Mesothelial cell of epicardium (in vitro differentiated cells): ENCODE results near the gene SAMSN1. TPM values are rescaled to one million over a fixed set of nuclear protein-coding genes. Genes with fewer than 3 reads are reported as not detected.

Experiments used
- DNase-seq, 2 experiments: peaks; one replicate each; pipeline ENCODE4 v3.0.0; 2021; ENCODE audit warnings: low spot score in 2 of 2; ENCODE audit not compliant: unreplicated experiment in 2 of 2
- H3K27ac Mint-ChIP-seq: 2 replicates; pipeline ENCODE4 v1.8.0; 2021; ENCODE audit warnings: mixed read lengths
- H3K27me3 Mint-ChIP-seq: 2 replicates; pipeline ENCODE4 v1.8.0; 2021; ENCODE audit warnings: low read depth, mixed read lengths
- H3K36me3 Mint-ChIP-seq: 2 replicates; pipeline ENCODE4 v1.8.0; 2021; ENCODE audit warnings: mixed read lengths
- H3K4me1 Mint-ChIP-seq: 2 replicates; pipeline ENCODE4 v1.8.0; 2021; ENCODE audit warnings: mixed read lengths
- H3K4me3 Mint-ChIP-seq: 2 replicates; pipeline ENCODE4 v1.8.0; 2021; ENCODE audit warnings: mild to moderate bottlenecking, moderate library complexity, mixed read lengths
- H3K9me3 Mint-ChIP-seq: 2 replicates; pipeline ENCODE4 v1.8.0; 2021; ENCODE audit warnings: mixed read lengths
- CTCF ChIP-seq: fragments of 200-600 bp; sonication (generic); IDR thresholded peaks from one replicate; pipeline ENCODE4 v1.5.0; 2021; ENCODE audit warnings: antibody characterized with exemption; ENCODE audit not compliant: unreplicated experiment
- total RNA-seq: library from RNA; stranded (reverse); gene quantifications from 3 replicates; pipeline ENCODE4 v1.2.1, GENCODE V29; 2021

SAMSN1 gene
- total RNA-seq, 1 donor from 2014 or later = 0.36 TPM

- H3K4me1 Mint-ChIP-seq = peaks cover 3% of the 10 kb centered on the region
- no peak for DNase-seq
- no peak for TF ChIP-seq CTCF
- H3K4me3 Mint-ChIP-seq = no peak overlapping the region
- no peaks in the 10 kb centered on the region for H3K9me3 Mint-ChIP-seq
- H3K27me3 Mint-ChIP-seq = peaks cover 2% of the 10 kb centered on the region
- H3K27ac Mint-ChIP-seq = no peak overlapping the region
- H3K36me3 Mint-ChIP-seq = no peaks in the 10 kb centered on the region
These were observed 58.4 kb downstream of the SAMSN1 start for GRCh38 chr21:14487490-14488432.

DNA sequence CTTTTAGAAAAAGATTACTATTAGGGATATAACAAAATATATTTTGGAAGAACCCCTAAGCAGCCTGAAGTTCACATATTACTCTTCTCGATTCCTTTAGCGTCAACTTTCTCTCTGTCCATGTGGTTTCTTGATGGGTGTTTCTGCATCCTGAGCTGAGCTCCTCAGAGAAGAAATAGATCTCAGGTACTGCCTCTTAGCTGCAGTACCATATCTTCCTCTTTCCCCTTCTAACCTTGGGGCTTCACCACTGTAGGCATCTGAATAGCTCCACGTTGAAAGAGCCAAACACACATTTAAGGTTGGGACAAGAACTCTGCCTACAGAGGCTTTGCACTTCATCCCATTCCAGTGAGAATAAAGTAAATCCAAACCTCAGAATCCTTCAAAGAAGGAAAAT is 59.2 kb downstream of the SAMSN1 start:
- TF ChIP-seq CTCF = no peak

DNA sequence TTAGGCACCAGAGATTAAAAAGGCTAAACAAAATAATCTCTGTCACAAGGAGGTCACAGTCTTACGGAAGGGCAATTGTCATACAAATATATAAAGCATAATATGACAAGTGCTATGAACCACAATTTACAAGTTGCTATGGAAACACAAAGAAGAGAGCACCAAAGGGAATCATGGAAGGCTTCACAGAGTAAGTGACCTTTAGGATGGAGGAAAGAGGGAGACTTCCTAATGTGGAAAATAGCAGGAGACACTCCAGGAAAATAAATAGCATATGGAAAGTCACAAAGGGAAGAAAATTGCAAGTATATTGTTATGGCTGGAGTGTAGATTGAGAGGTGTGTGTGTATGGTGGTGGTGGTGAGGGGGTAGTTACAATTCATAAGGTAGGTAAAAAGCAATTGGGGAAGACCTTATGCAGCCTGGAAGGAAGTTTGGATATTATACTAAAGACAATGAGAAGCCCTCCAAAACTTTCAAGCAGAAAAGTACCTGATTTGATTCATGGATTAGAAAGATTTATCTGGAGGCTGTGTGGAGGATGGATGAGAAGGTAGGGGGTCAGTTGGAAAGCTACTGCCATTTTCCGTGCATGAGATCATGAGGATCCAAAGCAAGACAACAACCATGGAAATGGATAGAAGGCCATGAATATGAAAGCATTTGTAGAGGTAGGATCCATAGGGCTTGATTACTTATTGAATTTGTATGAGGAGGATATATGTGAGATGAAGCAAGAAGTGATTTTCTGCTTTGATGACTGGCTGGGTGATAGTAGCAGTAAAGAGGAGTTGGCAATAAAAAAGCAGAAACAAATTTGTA is 61.7 kb downstream of the SAMSN1 start:
- no peaks in the 10 kb centered on the region for H3K36me3 Mint-ChIP-seq

More for the DNA sequence above, 59.2 kb downstream of the SAMSN1 start:
- no peak overlapping the region for H3K4me3 Mint-ChIP-seq
- H3K9me3 Mint-ChIP-seq = no peaks in the 10 kb centered on the region
- H3K36me3 Mint-ChIP-seq = no peaks in the 10 kb centered on the region
- H3K27me3 Mint-ChIP-seq = peaks cover 2% of the 10 kb centered on the region
- DNase-seq = no peak
- H3K27ac Mint-ChIP-seq = no peak overlapping the region
- H3K4me1 Mint-ChIP-seq = peaks cover 3% of the 10 kb centered on the region

DNA sequence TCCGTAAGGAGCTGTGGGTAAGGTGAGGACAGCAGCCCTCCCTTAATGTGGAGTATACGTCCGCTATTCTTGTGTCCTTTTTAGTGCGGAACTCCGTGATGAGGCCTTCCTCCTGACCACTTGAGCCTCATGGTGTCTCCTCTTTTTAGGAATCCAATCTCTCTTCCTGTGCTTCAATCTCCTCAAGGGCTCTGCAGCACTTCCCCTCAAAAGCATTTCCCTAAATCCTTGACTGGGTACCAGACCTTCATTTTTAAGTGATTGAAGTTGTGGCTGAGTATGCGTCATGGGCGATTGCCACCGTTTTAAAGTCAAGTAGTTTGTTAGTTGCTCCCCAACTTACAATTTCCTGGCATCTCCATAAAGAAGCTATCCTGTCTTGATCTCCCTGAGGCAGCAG is 62.8 kb downstream of the SAMSN1 start:
- no peak for TF ChIP-seq CTCF
- DNase-seq = no peak
- Mint-ChIP-seq H3K4me1 (peaks cover 2% of the 10 kb centered on the region), H3K36me3 (no peaks in the 10 kb centered on the region), H3K27ac (no peak overlapping the region), H3K9me3 (no peaks in the 10 kb centered on the region), H3K27me3 (peaks cover 2% of the 10 kb centered on the region), H3K4me3 (no peak overlapping the region)

More for the DNA sequence above, 61.7 kb downstream of the SAMSN1 start:
- no peak overlapping the region for H3K4me3 Mint-ChIP-seq
- no peak overlapping the region for H3K27ac Mint-ChIP-seq
- no peak for TF ChIP-seq CTCF
- H3K9me3 Mint-ChIP-seq = no peaks in the 10 kb centered on the region
- H3K4me1 Mint-ChIP-seq = peaks cover 4% of the 10 kb centered on the region
- no peak for DNase-seq
- H3K27me3 Mint-ChIP-seq = peaks cover 2% of the 10 kb centered on the region

DNA sequence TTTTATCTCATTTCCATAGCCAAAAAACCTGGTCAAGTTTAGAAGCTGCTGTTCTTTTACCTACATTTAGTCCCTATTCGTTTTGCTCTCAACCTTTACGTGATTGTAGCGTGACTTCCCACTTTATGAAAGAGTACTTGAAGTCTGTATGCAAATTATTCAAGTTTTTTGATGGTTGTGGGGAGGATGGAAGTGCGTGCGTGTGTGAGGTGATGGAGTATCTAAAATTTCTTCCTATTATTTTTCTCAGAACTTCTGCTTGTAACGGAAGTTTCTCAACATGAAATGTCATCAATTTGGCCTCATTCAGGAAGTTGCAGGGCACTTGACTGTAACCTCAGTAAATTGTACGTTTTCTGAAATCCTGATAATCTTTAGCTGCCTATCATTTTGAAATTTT is 64.0 kb downstream of the SAMSN1 start:
- no peak for DNase-seq
- Mint-ChIP-seq H3K4me3 (no peak overlapping the region), H3K27ac (no peak overlapping the region), H3K9me3 (no peaks in the 10 kb centered on the region), H3K36me3 (no peaks in the 10 kb centered on the region), H3K4me1 (peaks cover 6% of the 10 kb centered on the region), H3K27me3 (no peaks in the 10 kb centered on the region)
- no peak for TF ChIP-seq CTCF
